T-cell (primary cell): ENCODE measurements around the gene LEMD3. TPM values are rescaled to one million over a fixed set of nuclear protein-coding genes. Genes with fewer than 3 reads are reported as not detected.

ENCODE experiments used
- ATAC-seq, 4 experiments: fragments of 200-7000 bp in 3 of 4; fragments of 150-1000 bp in 1 of 4; cut with Tn5 transposase; replicated peaks in 1 of 4; 1 replicate in 3 of 4; 2 replicates in 1 of 4; pipeline ENCODE4 v1.10.0; 2021; ENCODE audit warnings: moderate library complexity in 3 of 4, mild to moderate bottlenecking in 2 of 4, moderate number of reproducible peaks in 1 of 4
- CTCF ChIA-PET, 2 donors: fragments of 300-600 bp; sonication (Branson Sonifier 250); formaldehyde crosslinking; loops; one replicate each; lab custom pipeline; 2022; ENCODE audit warnings: antibody characterized with exemption in 2 of 2; lab: Charles Lee
- POLR2A ChIA-PET, 2 donors: fragments of 300-600 bp; sonication (Branson Sonifier 250); formaldehyde crosslinking; loops; one replicate each; lab custom pipeline; 2022; ENCODE audit warnings: antibody characterized with exemption in 2 of 2; lab: Charles Lee
- DNase-seq, 35 experiments: peaks; one replicate each; pipeline versions ENCODE4 v3.0.0 to v3.0.0-alpha.2; 2013 to 2023
- H3K27ac ChIP-seq: one replicate; pipeline ENCODE4 v1.5.1; 2013; ENCODE audit warnings: low read length
- H3K27me3 ChIP-seq, 2 experiments: replicated peaks in 1 of 2; 1 replicate in 1 of 2; 2 replicates in 1 of 2; pipeline versions ENCODE4 v1.6.1 to v1.7.0; 2013; ENCODE audit warnings: low read length in 1 of 2, mixed read lengths in 1 of 2; ENCODE audit not compliant: control insufficient read depth in 2 of 2, insufficient read depth in 2 of 2; ENCODE audit errors: extremely low read depth in 1 of 2
- H3K36me3 ChIP-seq, 2 donors: 1 replicate in 1 of 2; 2 replicates in 1 of 2; pipeline versions ENCODE4 v1.6.1 to v1.7.0; 2013; ENCODE audit warnings: low read length in 1 of 2; ENCODE audit not compliant: control insufficient read depth in 2 of 2, insufficient read depth in 1 of 2; ENCODE audit errors: extremely low read depth in 1 of 2
- H3K4me1 ChIP-seq, 2 experiments: 1 replicate in 1 of 2; 2 replicates in 1 of 2; pipeline versions ENCODE4 v1.6.1 to v1.7.0; 2013; ENCODE audit warnings: low read length in 2 of 2, mixed read lengths in 1 of 2; ENCODE audit not compliant: insufficient read depth in 2 of 2, control insufficient read depth in 1 of 2; ENCODE audit errors: extremely low read depth in 1 of 2
- H3K4me3 ChIP-seq, 2 donors: 1 replicate in 1 of 2; 2 replicates in 1 of 2; pipeline versions ENCODE4 v1.5.1 to v1.7.0; 2013; ENCODE audit warnings: mild to moderate bottlenecking in 2 of 2, low read length in 1 of 2, moderate library complexity in 1 of 2; ENCODE audit not compliant: control insufficient read depth in 1 of 2; ENCODE audit errors: extremely low read depth in 1 of 2
- H3K9me3 ChIP-seq: 2 replicates; pipeline ENCODE4 v1.7.0; 2013
- H3K27ac Mint-ChIP-seq, 2 donors: one replicate each; pipeline ENCODE4 v1.8.0; 2020 to 2021; ENCODE audit warnings: mild to moderate bottlenecking in 2 of 2, mixed read lengths in 2 of 2
- H3K27me3 Mint-ChIP-seq, 2 donors: one replicate each; pipeline ENCODE4 v1.8.0; 2021 to 2022; ENCODE audit warnings: mixed read lengths in 2 of 2
- H3K36me3 Mint-ChIP-seq: one replicate; pipeline ENCODE4 v1.8.0; 2021; ENCODE audit warnings: mixed read lengths
- H3K4me1 Mint-ChIP-seq, 3 donors: one replicate each; pipeline ENCODE4 v1.8.0; 2020 to 2022; ENCODE audit warnings: mixed read lengths in 3 of 3, mild to moderate bottlenecking in 1 of 3
- H3K4me3 Mint-ChIP-seq, 3 donors: one replicate each; pipeline ENCODE4 v1.8.0; 2020 to 2022; ENCODE audit warnings: mild to moderate bottlenecking in 3 of 3, mixed read lengths in 3 of 3, moderate library complexity in 3 of 3
- H3K9me3 Mint-ChIP-seq, 3 donors: one replicate each; pipeline ENCODE4 v1.8.0; 2020 to 2022; ENCODE audit warnings: mixed read lengths in 3 of 3
- WGBS: methylation state at CpG from one replicate; pipeline ENCODE4 v1.1.5; 2013; ENCODE audit warnings: missing lambda C conversion rate; ENCODE audit not compliant: insufficient coverage; 5-methylcytosine and 5-hydroxymethylcytosine counted together
- total RNA-seq, 35 experiments: library from RNA in 6 of 35; stranded (reverse) in 6 of 35; fragments of 120-200 nt in 1 of 35; gene quantifications; one replicate each; pipeline versions ENCODE4 v1.2.1 to v1.2.4 and lab custom pipeline; 2013 to 2026

The LEMD3 gene
- total RNA-seq, 5 donors from 2014 or later (not counting 1 experiment from before 2014, with no cell fraction given): 57.0 to 62.9 (median 58.2) TPM

- Histone ChIP-seq H3K4me3 (no peak overlapping the region), H3K36me3 (peaks cover 0 to 13% of the 10 kb centered on the region in 2 donors), H3K9me3 (peaks cover 3% of the 10 kb centered on the region), H3K27ac (no peak overlapping the region), H3K27me3 (no peaks in the 10 kb centered on the region), H3K4me1 (peaks cover 0 to 2% of the 10 kb centered on the region in 2 experiments)
- DNase-seq: peak in 1 of 35 experiments; percentile 44
- WGBS: no CpG with 5 or more reads among the region's 3 CpGs
- peak overlapping the region in 1 of 2 donors; percentile 31 for H3K27ac Mint-ChIP-seq
- H3K4me1 Mint-ChIP-seq: peaks cover 5 to 11% (median 10%) of the 10 kb centered on the region in 3 donors
- H3K4me3 Mint-ChIP-seq: no peak overlapping the region
- ChIA-PET CTCF (interaction anchor here (0.5 to 3.9 kb wide), 24 partner anchors 16 to 823 kb away, joined by 3 to 69 read pairs (median 4); partner anchors contain the start of genes LEMD3 (in 2 of the 2) and WIF1 (in 1 of the 2)), POLR2A (interaction anchor here (0.6 to 1.0 kb wide), 2 partner anchors 63 to 566 kb away, joined by 3 read pairs; partner anchors contain the start of gene LEMD3 (in 1 of the 2))
- ATAC-seq: peak in 1 of 4 experiments; percentile 32
- H3K27me3 Mint-ChIP-seq: no peaks in the 10 kb centered on the region
- H3K9me3 Mint-ChIP-seq: peaks cover 0 to 18% (median 13%) of the 10 kb centered on the region in 3 donors
- H3K36me3 Mint-ChIP-seq: peaks cover 28% of the 10 kb centered on the region
Observed at GRCh38 chr12:65232476-65233077, 63.2 kb downstream of the LEMD3 start.

- no peak overlapping the region for H3K27ac ChIP-seq
- peaks cover 0 to 22% of the 10 kb centered on the region in 2 donors for H3K36me3 ChIP-seq
- no CpG with 5 or more reads among the region's 1 CpG for WGBS
- no peak for DNase-seq
- ATAC-seq: no peak
- Mint-ChIP-seq H3K27me3 (no peaks in the 10 kb centered on the region), H3K27ac (no peak overlapping the region), H3K4me3 (no peak overlapping the region), H3K4me1 (peaks cover 5 to 7% (median 6%) of the 10 kb centered on the region in 3 donors), H3K9me3 (no peaks in the 10 kb centered on the region), H3K36me3 (peaks cover 18% of the 10 kb centered on the region)
- no peaks in the 10 kb centered on the region for H3K27me3 ChIP-seq
- CTCF ChIA-PET: no interaction called here
- POLR2A ChIA-PET: no interaction called here
- no peaks in the 10 kb centered on the region for H3K9me3 ChIP-seq
- H3K4me1 ChIP-seq: no peaks in the 10 kb centered on the region
- no peak overlapping the region for H3K4me3 ChIP-seq
Observed at GRCh38 chr12:65237153-65237552, 67.8 kb downstream of the LEMD3 start.

- H3K4me3 ChIP-seq: no peak overlapping the region
- no peaks in the 10 kb centered on the region for H3K9me3 ChIP-seq
- 100% methylated on average over 1 of the region's 3 CpGs for WGBS
- DNase-seq (no peak), ATAC-seq (no peak)
- CTCF ChIA-PET: no interaction called here
- no peaks in the 10 kb centered on the region for H3K27me3 ChIP-seq
- Mint-ChIP-seq H3K4me1 (no peaks in the 10 kb centered on the region), H3K4me3 (no peak overlapping the region), H3K36me3 (peaks cover 32% of the 10 kb centered on the region), H3K27ac (no peak overlapping the region), H3K27me3 (no peaks in the 10 kb centered on the region), H3K9me3 (no peaks in the 10 kb centered on the region)
- POLR2A ChIA-PET: interaction anchor here in 1 of 2 donors (0.7 to 0.8 kb wide), 2 partner anchors 10 to 596 kb away, joined by 3 read pairs; no protein-coding TSS in a partner anchor
- H3K27ac ChIP-seq: no peak overlapping the region
- H3K36me3 ChIP-seq: peaks cover 0 to 36% of the 10 kb centered on the region in 2 donors
- no peaks in the 10 kb centered on the region for H3K4me1 ChIP-seq
Observed at GRCh38 chr12:65238609-65239008, 69.2 kb downstream of the LEMD3 start.

GRCh38 chr12:65248656-65249633 lies 79.6 kb downstream of the LEMD3 start:
- Histone ChIP-seq H3K27me3 (no peaks in the 10 kb centered on the region), H3K9me3 (no peaks in the 10 kb centered on the region), H3K4me1 (no peaks in the 10 kb centered on the region), H3K36me3 (peaks cover 0 to 19% of the 10 kb centered on the region in 2 donors), H3K27ac (no peak overlapping the region), H3K4me3 (no peak overlapping the region)
- CTCF ChIA-PET: interaction anchor here in 1 of 2 donors (0.5 kb wide), 1 partner anchor 16 kb away, joined by 4 read pairs; no protein-coding TSS in a partner anchor
- DNase-seq: no peak
- POLR2A ChIA-PET: no interaction called here
- Mint-ChIP-seq H3K36me3 (peaks cover 37% of the 10 kb centered on the region), H3K27me3 (no peaks in the 10 kb centered on the region), H3K4me1 (no peaks in the 10 kb centered on the region), H3K9me3 (no peaks in the 10 kb centered on the region), H3K27ac (no peak overlapping the region), H3K4me3 (no peak overlapping the region)
- no peak for ATAC-seq
- no CpG with 5 or more reads among the region's 2 CpGs for WGBS

GRCh38 chr12:65252515-65252914 lies 83.1 kb downstream of the LEMD3 start:
- Histone ChIP-seq H3K36me3 (no peaks in the 10 kb centered on the region), H3K4me1 (no peaks in the 10 kb centered on the region), H3K4me3 (no peak overlapping the region), H3K9me3 (no peaks in the 10 kb centered on the region), H3K27me3 (no peaks in the 10 kb centered on the region), H3K27ac (no peak overlapping the region)
- H3K4me3 Mint-ChIP-seq: no peak overlapping the region
- no peak overlapping the region for H3K27ac Mint-ChIP-seq
- ChIA-PET CTCF (no interaction called here), POLR2A (no interaction called here)
- H3K27me3 Mint-ChIP-seq: no peaks in the 10 kb centered on the region
- WGBS: 82% methylated on average over 1 of the region's 1 CpG
- no peak for DNase-seq
- ATAC-seq: no peak
- H3K36me3 Mint-ChIP-seq: peaks cover 15% of the 10 kb centered on the region
- no peaks in the 10 kb centered on the region for H3K4me1 Mint-ChIP-seq
- H3K9me3 Mint-ChIP-seq: no peaks in the 10 kb centered on the region

DNA sequence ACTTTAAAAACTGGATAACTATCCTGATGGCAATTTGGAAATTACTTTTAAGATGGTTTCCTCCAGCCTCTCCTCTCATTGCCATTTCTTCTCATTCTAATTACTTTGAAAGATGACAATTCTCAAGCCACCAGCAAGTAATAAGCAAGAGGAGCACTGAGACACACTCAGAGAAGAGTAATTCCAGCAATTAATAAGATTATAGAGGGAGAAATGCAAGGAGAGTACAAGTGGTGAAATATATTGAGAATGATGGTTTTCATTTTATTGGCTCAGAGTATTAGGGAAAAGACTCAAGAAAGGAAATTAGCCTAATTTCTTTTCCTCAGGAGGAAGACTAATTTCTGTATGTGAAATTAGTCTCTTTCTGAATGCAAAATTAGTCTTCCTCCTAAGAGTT lies 88.6 kb downstream of the LEMD3 start:
- Histone ChIP-seq H3K27ac (no peak overlapping the region), H3K4me1 (no peaks in the 10 kb centered on the region), H3K9me3 (no peaks in the 10 kb centered on the region), H3K36me3 (no peaks in the 10 kb centered on the region), H3K27me3 (no peaks in the 10 kb centered on the region), H3K4me3 (no peak overlapping the region)
- ATAC-seq (no peak), DNase-seq (no peak)
- POLR2A ChIA-PET: interaction anchor here in 1 of 2 donors (0.6 kb wide), 1 partner anchor 38 kb away, joined by 4 read pairs; no protein-coding TSS in a partner anchor
- H3K4me1 Mint-ChIP-seq: no peaks in the 10 kb centered on the region
- H3K27me3 Mint-ChIP-seq: peaks cover 8 to 10% of the 10 kb centered on the region in 2 donors
- no peak overlapping the region for H3K4me3 Mint-ChIP-seq
- H3K9me3 Mint-ChIP-seq: no peaks in the 10 kb centered on the region
- CTCF ChIA-PET: no interaction called here
- no peak overlapping the region for H3K27ac Mint-ChIP-seq
- peaks cover 3% of the 10 kb centered on the region for H3K36me3 Mint-ChIP-seq
